ENCODE results near the gene EPHA6.
"Not testable (repeated sequence)": the region's sequence is repeated elsewhere in the genome, so short reads cannot be mapped to it uniquely, and the experiment has no call there.

EPHA6 gene

DNA sequence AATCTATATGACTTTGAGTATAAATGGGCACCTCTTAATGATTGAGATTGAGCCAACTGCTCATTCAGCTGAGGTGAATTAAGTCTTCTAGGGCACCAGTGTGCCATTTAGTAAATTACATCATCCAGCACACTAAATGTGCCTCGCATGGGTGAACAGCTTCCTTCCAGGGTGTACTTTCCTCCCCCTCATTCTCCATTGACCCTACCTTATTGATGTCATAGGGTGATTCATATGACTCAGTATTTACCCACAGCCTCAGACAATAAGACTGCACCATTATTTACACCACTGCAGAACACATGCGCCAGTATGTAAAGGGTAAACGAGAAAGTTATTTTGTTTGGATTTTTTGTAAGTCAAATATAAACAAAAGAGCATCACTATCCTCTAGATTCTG, 765.0 kb downstream of the EPHA6 start:
- no peak for DNase-seq (ENCODE audit: low read depth in 2 of 2, low spot score in 1 of 2)

- DNase-seq (ENCODE audit: low read depth in 2 of 2, low spot score in 1 of 2): no peak
Observed at GRCh38 chr3:97610626-97611025, 796.2 kb downstream of the EPHA6 start.

DNA sequence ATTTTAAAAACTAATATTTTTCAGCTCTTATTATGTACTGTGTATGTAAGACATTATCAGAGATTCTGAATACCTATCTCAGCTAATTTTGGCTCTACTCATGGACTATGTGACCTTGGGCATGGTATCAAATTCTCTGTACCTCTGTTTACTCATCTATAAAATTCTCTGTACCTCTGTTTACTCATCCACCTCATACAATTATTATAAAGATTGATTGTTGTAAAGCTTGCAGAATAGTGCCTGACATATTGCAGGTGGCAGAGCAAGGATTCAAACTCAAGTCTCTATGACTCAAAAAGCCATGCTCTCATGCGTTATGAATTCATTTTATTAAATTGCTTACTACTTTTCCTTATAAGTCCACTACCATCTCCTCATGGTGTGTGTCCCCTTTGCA, 798.2 kb downstream of the EPHA6 start:
- no peak for DNase-seq (ENCODE audit: low read depth in 2 of 2, low spot score in 1 of 2)

DNA sequence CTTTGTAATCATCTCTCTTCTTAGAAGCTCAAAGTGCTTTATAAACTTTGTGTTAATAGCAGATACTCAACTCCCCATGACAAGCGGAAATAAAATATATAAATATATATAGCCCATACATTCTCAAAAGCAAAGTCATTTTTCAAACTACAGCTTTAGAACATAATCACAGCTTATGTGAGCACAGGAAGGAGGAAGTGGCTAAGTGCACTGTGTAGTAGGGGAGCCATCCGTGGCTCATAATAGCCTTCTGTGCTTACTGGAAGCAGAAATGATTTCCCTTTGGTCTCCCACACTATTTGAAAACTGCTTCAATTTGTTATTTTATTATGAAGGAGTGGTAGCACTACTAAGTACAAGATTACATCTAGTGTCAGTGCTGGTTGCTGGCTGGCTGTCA, 798.7 kb downstream of the EPHA6 start:
- no peak for DNase-seq (ENCODE audit: low read depth in 2 of 2, low spot score in 1 of 2)

DNA sequence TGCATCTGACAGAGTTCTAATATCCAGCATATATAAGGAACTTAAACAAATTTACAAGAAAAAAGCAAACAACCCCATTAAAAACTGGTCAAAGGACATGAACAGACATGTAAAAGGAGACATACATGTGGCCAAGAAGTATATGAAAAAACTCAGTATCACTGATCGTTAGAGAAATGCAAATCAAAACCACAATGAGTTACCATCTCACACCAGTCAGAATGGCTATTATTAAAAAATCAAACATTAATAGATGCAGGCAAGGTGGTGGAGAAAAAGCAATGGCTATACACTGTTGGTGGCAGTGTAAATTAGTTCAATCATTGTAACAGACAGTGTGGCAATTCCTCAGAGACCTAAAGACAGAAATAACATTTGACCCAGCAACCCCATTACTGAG, 806.1 kb downstream of the EPHA6 start:
- not testable (repeated sequence) for DNase-seq (ENCODE audit: low read depth in 2 of 2, low spot score in 1 of 2)

- DNase-seq (ENCODE audit: low read depth in 2 of 2, low spot score in 1 of 2): no peak
Observed at GRCh38 chr3:97636465-97636864, 822.1 kb downstream of the EPHA6 start.

- no peak for DNase-seq (ENCODE audit: low read depth in 2 of 2, low spot score in 1 of 2)
Observed at GRCh38 chr3:97646932-97647331, 832.5 kb downstream of the EPHA6 start.

DNA sequence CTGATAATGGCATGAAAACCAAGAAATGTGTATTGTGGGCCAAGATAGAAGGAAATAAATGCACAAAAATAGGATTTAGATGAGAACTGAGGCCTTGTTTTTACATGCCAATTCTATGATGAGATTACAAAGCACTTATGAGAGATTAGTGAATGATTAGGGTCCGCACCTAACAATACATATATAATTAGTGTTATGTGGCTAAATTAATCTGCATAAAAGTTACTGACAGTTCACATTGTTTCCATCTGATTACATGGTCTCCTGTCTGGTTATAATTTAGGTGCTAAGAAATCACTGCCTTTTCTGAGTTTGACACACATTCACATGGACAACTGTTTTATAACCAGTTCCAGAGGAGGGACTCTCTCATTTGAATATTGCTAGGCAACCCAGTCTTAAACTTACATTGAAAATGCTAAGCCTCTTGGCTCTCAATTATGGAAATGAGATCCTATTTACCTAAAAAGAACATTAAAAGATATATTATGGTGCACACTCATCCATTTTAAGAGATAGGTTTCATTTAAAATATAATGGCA, 833.1 kb downstream of the EPHA6 start:
- no peak for DNase-seq (ENCODE audit: low read depth in 2 of 2, low spot score in 1 of 2)

DNA sequence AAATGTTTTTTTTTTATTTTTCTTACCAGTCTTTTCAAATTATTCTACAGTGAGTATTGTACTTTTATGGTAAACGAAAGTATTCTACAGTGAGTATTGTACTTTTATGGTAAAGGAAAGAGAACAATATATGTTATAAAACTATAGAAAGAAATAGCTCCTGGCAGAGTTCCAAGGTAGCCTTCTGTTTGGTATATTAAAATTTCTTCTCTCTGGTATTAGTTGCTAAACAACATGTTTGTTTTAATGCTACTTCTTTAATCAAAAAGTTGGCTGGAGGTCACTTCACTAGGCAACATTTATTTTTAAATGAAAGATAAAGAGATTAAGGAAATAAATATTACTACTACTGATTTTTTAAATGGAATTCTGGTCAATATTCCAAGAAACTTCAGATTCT, 841.6 kb downstream of the EPHA6 start:
- DNase-seq (ENCODE audit: low read depth in 2 of 2, low spot score in 1 of 2): no peak

DNA sequence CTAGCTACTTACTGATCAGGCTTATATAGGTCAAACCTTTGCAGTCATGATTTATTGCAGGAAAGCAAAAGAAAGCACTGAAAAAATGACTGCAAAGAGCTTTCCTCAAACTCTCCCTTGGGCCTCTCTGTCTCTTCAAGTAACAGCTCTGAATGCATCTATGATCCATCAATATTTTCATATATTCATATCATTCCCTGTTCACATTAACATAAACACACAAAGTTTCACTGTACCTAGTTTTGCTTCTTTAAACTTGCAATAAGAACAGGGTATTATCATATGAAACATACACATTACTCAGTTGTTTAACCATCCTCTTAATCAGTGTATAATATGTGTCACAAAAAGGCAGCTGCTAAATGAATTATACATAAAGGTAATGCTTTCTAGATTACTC, 842.2 kb downstream of the EPHA6 start:
- no peak for DNase-seq (ENCODE audit: low read depth in 2 of 2, low spot score in 1 of 2)

DNA sequence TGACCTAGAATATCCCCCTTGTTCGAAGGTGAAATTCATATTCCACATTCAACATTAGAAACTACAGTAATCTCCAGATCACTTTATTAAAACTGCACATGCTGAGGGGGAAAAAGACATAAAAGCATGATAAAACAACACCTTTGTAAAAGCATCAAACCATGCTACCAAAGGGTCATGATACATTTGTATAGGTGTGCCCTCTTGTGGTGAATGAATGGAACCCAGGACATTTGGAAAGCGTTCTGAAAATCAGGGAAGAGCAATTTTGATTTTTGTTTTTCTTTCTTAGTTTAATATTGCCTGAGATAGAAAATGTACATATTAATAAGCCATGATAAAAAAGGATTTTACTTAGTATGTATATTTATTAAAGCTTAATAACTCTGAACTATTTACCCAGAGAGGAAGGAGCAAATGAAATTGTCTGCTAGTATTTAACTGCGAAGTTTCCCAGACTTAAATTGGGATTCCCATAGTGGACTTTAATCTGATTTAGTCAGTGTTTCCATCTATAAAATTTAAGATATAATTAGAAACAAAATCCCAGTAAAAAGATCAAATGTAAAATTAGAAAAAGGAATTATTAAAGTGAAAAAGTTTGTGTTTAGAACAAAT, 844.4 kb downstream of the EPHA6 start:
- no peak for DNase-seq (ENCODE audit: low read depth in 2 of 2, low spot score in 1 of 2)

DNA sequence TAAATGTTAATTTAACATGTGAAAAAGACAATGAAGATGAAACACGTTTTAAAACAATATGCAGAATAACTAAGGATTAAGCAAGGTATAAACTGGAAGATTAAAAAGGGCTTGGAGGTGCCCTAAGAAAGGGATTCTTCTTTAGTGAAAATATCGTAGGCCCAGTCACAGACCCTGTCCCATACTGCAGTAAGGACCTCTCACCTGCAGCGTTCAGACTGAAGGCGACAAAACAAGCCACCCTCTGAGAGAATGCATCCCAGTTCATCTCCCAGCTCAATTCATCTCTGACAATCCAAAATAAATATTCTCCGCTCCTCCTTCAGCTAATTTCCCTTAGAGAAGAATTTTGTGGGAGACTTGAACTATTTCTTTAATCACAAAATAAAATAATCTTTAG, 847.9 kb downstream of the EPHA6 start:
- no peak for DNase-seq (ENCODE audit: low read depth in 2 of 2, low spot score in 1 of 2)

- no peak for DNase-seq (ENCODE audit: low read depth in 2 of 2, low spot score in 1 of 2)
Observed at GRCh38 chr3:97662762-97663161, 848.4 kb downstream of the EPHA6 start.

- no peak for DNase-seq (ENCODE audit: low read depth in 2 of 2, low spot score in 1 of 2)
Observed at GRCh38 chr3:97665896-97666295, 851.5 kb downstream of the EPHA6 start.

DNA sequence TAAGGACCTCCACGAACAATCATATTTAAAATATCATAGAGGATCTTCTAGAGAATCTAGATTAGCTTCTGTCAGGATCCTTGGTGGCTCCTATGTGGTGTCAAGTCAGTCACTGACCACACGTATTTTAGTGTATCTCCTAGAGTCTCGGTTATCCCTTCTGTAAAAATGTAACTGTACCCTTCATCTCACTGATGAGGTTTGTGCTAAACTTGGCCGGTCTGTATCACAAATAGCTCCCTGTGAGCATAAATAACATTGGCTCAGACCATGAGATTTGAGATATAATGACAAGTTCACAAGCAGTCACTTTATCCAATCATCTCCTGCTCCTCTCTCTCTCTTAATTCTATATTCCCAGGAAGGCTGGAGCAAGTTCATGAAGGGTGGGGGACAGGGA, 856.6 kb downstream of the EPHA6 start:
- DNase-seq (ENCODE audit: low read depth in 2 of 2, low spot score in 1 of 2): no peak

DNA sequence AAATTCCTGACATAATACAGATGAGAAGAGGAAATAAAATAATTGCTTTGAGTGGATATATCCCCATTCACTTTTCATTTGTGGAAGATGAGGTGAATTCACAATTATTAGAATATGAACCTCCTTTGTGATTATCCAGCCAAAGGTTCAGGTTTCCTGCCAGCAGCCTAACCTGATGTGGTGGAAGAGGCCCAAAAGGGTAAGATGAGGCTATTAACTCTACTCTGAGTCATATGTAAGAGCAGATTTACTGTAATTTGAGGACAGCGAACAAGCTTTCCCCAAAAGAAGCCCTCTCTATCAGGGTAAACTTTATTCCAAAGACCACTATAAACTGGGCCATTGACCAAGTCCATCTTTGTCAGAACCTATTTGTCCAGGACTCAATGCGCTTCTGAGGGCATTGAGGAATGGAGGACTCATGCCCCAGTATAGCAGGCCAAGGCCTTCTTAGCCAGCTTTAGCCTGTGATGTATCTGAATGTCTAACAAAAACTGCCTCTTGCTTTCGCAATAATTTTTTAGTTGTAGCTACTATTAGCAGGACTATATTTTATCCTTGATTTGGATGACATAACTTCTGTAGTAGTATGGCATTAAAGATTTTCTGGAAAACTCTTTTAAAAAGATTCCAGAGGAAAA, 859.1 kb downstream of the EPHA6 start:
- DNase-seq (ENCODE audit: low read depth in 2 of 2, low spot score in 1 of 2): no peak

DNA sequence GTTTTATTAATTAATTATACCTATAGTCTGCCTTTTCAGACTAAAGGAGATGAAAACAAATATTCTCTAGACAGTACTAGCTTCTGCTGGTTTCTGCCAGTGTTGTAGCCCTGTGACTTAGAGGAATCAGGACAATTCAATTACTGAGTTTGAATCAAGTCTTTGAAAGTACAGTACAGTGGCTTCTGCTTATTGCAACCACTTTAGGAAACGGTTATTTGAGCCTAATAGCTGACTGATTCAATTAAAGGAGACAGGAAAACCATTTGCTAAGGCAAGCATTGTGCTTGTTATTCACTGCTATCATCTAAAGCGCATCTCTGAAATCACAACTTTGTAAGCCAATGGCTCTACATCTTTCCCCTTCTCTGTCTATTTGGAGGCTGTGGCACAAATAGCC, 860.1 kb downstream of the EPHA6 start:
- no peak for DNase-seq (ENCODE audit: low read depth in 2 of 2, low spot score in 1 of 2)

DNA sequence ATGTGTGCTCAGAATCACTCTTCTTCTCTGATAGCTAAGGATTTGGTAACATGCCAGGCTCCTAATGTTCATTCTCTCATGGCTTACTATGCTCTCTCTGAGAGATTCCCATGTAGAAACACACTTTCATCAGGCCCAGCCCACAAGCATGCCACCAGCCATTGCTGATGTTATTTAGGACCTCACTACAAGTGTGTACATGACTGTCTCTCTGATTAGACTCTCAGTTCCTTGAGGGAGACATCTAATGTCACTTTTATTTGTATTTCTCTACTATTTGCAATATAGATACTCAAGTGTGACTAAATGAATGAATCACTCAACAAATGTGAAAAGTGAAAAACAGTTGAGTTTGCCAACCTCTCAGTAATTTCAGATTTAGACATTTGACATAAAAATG, 865.8 kb downstream of the EPHA6 start:
- DNase-seq (ENCODE audit: low read depth in 2 of 2, low spot score in 1 of 2): no peak

- DNase-seq (ENCODE audit: low read depth in 2 of 2, low spot score in 1 of 2): no peak
Observed at GRCh38 chr3:97680696-97681095, 866.3 kb downstream of the EPHA6 start.

- DNase-seq (ENCODE audit: low read depth in 2 of 2, low spot score in 1 of 2): no peak
Observed at GRCh38 chr3:97684490-97684889, 870.1 kb downstream of the EPHA6 start.

DNA sequence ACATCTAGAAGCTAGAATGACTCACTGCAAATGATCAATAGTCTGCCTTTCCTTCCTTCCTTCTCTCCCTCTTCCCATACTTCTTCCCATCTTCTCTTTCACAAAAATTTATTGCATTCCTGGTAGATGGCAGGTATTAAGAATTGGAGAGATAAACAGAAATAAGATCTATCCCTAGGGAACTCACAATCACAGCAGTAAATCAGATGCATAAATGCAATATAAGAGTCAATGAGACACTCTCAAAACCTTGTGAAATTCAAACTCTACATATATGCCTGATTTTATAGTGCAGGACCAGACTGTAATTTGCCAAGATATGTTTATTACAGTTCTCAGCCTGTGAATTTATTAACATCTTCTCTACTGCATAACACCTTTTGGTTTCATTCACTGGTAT, 871.9 kb downstream of the EPHA6 start:
- DNase-seq (ENCODE audit: low read depth in 2 of 2, low spot score in 1 of 2): no peak

DNA sequence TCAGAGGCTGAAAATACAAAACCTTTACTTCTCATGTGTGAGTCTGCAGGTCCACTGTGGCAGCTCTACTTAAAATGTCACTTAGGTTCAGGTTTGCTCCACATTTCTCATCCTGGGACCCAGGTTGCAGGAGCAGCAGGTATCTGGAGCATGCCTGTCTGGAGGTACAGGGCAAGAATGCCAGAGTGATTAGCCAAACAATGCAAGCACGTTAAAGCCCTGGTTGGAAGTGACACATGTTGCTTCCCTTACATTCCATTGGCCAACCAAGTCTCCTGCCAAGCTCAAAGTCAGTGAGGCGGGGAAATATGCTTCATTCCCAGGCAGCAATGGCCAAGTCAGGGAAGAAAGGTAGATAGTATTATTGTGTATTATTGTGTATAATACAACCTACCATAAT, 873.3 kb downstream of the EPHA6 start:
- DNase-seq (ENCODE audit: low read depth in 2 of 2, low spot score in 1 of 2): no peak

DNA sequence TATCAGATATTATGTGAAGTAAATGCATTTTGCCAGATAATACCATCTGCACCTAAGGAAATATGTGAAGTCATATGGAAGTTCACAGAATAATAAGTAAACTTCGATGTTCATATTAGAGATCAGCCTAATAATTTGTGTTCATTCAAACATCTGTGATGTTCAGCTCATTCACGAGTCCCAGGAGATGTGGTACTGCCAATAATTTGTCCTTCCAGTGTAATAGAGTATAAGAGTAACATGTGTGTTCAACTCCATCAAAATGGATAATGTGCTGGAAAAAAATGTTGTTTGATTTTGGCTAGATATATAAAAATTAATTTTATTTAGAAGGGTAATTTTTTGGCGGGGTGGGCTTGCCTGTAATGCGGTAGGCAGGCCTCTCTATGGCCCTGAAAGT, 874.7 kb downstream of the EPHA6 start:
- no peak for DNase-seq (ENCODE audit: low read depth in 2 of 2, low spot score in 1 of 2)
